ENCODE results near the gene OSTN. TPM values are rescaled to one million over a fixed set of nuclear protein-coding genes. Genes with fewer than 3 reads are reported as not detected.

OSTN gene
- total RNA-seq, 1 donor from 2014 or later: not detected

- no peak overlapping the region for H3K27ac ChIP-seq
- H3K36me3 ChIP-seq: no peaks in the 10 kb centered on the region
- no peaks in the 10 kb centered on the region for H3K9me3 ChIP-seq
- intact Hi-C loops (cut with DNase I): no loop called here
- no peaks in the 10 kb centered on the region for H3K4me1 ChIP-seq
- H3K4me3 ChIP-seq: no peak overlapping the region
- DNase-seq: no peak
- no peak for TF ChIP-seq CTCF (IDR thresholded peaks at IDR 0.05)
- no peak for ATAC-seq
- H3K27me3 ChIP-seq (ENCODE audit: low read depth): no peaks in the 10 kb centered on the region
Measured at GRCh38 chr3:191210032-191210431, 11.0 kb downstream of the OSTN start.

DNA sequence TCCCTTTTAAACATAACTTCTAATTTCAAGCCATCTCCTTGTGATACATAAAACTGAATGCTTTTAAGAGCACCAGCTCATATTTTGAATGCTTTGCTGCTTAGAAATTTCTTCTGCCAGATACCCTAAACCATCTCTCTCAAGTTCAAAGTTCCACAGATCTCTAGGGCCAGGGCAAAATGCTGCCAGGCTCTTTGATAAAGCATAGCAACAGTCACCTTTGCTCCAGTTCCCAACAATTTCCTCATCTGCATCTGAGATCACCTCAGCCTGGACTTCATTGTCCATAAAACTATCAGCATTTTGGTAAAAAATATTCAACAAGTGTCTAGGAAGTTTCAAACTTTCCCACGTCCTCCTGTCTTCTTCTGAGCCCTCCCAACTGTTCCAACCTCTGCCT, 17.5 kb downstream of the OSTN start:
- no peak overlapping the region for H3K27ac ChIP-seq
- H3K27me3 ChIP-seq (ENCODE audit: low read depth): no peaks in the 10 kb centered on the region
- no peak for TF ChIP-seq CTCF (IDR thresholded peaks at IDR 0.05)

GRCh38 chr3:191217301-191217700, 18.3 kb downstream of the OSTN start:
- DNase-seq (no peak), ATAC-seq (no peak)
- intact Hi-C loops (cut with DNase I): no loop called here
- Histone ChIP-seq H3K27me3 (ENCODE audit: low read depth) (no peaks in the 10 kb centered on the region), H3K4me1 (no peaks in the 10 kb centered on the region), H3K36me3 (no peaks in the 10 kb centered on the region), H3K27ac (no peak overlapping the region), H3K4me3 (no peak overlapping the region), H3K9me3 (no peaks in the 10 kb centered on the region)
- TF ChIP-seq CTCF (IDR thresholded peaks at IDR 0.05): no peak

More for the DNA sequence above, 17.5 kb downstream of the OSTN start:
- intact Hi-C loops (cut with DNase I): no loop called here
- DNase-seq: no peak
- no peaks in the 10 kb centered on the region for H3K4me1 ChIP-seq
- no peak overlapping the region for H3K4me3 ChIP-seq
- H3K9me3 ChIP-seq: no peaks in the 10 kb centered on the region
- no peaks in the 10 kb centered on the region for H3K36me3 ChIP-seq
- no peak for ATAC-seq

- TF ChIP-seq CTCF (IDR thresholded peaks at IDR 0.05): no peak
- DNase-seq: no peak
- no peaks in the 10 kb centered on the region for H3K4me1 ChIP-seq
- no peak overlapping the region for H3K4me3 ChIP-seq
- intact Hi-C loops (cut with DNase I): no loop called here
- no peaks in the 10 kb centered on the region for H3K36me3 ChIP-seq
- ATAC-seq: no peak
- no peaks in the 10 kb centered on the region for H3K9me3 ChIP-seq
- H3K27me3 ChIP-seq (ENCODE audit: low read depth): no peaks in the 10 kb centered on the region
- no peak overlapping the region for H3K27ac ChIP-seq
Measured at GRCh38 chr3:191220908-191221307, 21.9 kb downstream of the OSTN start.

DNA sequence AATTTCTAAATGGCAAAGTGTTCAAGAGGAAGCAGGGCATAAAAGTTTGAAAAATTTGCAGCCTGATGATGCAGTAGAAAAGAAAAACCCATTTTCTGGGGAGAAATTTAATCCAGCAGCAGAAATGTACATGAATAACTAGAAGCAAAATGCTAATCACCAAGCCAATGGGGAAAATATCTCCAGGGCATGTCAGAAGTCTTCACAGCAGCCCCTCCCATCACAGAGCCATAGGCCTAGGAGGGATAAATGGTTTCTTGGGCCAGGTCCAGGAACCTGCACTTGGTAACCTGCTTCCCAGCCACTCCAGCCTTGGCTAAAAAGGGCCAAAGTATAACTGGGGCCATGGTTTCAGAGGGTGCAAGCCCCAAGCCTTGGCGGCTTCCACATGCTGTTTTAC, 22.6 kb downstream of the OSTN start:
- Histone ChIP-seq H3K36me3 (no peaks in the 10 kb centered on the region), H3K4me3 (no peak overlapping the region), H3K27ac (no peak overlapping the region), H3K4me1 (no peaks in the 10 kb centered on the region), H3K27me3 (ENCODE audit: low read depth) (no peaks in the 10 kb centered on the region), H3K9me3 (no peaks in the 10 kb centered on the region)
- intact Hi-C loops (cut with DNase I): no loop called here
- no peak for ATAC-seq
- no peak for TF ChIP-seq CTCF (IDR thresholded peaks at IDR 0.05)
- no peak for DNase-seq

- H3K9me3 ChIP-seq: no peaks in the 10 kb centered on the region
- TF ChIP-seq CTCF (IDR thresholded peaks at IDR 0.05): no peak
- no peaks in the 10 kb centered on the region for H3K27me3 ChIP-seq (ENCODE audit: low read depth)
- H3K36me3 ChIP-seq: no peaks in the 10 kb centered on the region
- no peak for ATAC-seq
- H3K4me1 ChIP-seq: no peaks in the 10 kb centered on the region
- no peak overlapping the region for H3K27ac ChIP-seq
- H3K4me3 ChIP-seq: no peak overlapping the region
- DNase-seq: no peak
- intact Hi-C loops (cut with DNase I): no loop called here
Measured at GRCh38 chr3:191227541-191227940, 28.5 kb downstream of the OSTN start.

Measured in lower lobe of right lung (tissue), 2 donors.